Measurements from ENCODE around the gene PADI4.

Gene PADI4, protein sequence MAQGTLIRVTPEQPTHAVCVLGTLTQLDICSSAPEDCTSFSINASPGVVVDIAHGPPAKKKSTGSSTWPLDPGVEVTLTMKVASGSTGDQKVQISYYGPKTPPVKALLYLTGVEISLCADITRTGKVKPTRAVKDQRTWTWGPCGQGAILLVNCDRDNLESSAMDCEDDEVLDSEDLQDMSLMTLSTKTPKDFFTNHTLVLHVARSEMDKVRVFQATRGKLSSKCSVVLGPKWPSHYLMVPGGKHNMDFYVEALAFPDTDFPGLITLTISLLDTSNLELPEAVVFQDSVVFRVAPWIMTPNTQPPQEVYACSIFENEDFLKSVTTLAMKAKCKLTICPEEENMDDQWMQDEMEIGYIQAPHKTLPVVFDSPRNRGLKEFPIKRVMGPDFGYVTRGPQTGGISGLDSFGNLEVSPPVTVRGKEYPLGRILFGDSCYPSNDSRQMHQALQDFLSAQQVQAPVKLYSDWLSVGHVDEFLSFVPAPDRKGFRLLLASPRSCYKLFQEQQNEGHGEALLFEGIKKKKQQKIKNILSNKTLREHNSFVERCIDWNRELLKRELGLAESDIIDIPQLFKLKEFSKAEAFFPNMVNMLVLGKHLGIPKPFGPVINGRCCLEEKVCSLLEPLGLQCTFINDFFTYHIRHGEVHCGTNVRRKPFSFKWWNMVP

DNA sequence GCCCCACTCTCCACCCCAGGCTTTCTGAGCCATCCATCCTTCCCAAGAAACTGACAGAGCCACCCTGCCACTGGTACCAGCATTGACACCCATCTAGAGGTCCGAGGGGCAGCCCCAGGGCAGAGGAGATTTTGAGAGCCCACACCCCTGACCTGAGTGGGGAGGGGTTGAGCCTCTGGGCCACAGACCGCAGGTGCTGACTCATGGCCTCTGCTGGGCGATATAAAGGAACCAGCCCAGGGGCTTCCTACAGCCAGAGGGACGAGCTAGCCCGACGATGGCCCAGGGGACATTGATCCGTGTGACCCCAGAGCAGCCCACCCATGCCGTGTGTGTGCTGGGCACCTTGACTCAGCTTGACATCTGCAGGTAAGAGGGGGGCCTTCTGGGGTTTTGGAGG is at the start of gene PADI4:
PADI4 (plus strand) TSS at position 252 of the 400 bp plus-strand sequence; CDS start at position 278, 26 bp downstream.
- no peak for DNase-seq

DNA sequence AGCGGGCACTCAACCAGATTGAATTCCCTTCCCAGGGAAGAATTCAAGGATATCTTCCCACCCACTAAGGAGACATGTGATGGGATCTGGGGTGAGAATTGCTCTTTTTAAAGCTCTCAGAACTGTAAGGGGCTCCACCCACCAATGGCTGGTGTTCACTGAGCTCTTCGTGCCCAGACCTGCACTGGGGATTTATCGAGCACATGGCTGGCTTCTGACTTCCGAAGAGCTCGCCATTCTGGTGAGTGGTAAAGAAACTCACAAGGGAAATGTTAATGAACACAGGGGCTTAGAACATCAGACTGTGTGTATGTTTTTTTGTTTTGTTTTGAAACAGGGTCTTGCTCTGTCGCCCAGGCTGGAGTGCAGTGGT is 49.3 kb upstream of the PADI4 start:
- no peak for DNase-seq

DNA sequence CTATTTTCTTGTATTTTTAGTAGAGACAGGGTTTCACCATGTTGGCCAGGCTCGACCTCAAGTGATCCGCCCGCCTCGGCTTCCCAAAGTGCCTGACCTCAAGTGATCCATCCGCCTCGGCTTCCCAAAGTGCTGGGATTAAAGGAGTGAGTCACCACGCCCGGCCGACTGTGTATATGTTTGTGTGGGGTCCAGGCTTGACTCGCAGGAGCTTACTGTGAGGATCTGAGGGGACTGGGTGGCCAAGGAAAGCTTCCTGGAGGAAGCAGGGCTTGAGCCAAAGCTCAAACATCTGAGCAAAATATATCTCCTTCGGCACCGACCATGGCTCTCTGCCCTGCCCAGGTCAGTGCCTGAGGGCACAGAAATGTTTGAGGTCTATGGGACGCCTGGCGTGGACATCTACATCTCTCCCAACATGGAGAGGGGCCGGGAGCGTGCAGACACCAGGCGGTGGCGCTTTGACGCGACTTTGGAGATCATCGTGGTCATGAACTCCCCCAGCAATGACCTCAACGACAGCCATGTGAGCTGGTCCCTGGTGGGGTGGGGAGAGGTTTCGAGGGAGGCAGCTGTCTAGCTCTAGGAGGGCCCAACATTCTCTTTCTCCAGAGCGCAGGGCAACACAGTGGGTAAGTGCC is 48.6 kb upstream of the PADI4 start:
- no peak for DNase-seq

DNA sequence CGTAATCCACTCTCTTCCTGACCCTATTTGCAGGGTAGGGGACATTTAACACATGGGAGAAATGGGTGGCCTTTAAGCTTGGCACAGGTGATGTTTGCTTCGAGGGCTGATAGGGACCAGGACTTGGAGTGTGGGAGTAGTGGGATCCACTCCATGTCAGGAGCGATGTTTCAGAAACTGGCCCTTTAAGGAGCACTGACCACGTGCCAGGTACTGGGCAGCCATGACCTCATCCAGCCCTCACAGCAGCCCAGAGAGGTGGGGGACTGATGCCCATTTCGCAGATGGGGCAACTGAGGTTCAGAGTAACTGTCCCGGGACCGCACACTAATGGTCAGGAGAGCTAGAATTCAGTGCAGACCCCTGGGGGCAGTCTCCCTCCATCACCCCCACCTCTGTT is 47.7 kb upstream of the PADI4 start:
- DNase-seq: no peak

DNA sequence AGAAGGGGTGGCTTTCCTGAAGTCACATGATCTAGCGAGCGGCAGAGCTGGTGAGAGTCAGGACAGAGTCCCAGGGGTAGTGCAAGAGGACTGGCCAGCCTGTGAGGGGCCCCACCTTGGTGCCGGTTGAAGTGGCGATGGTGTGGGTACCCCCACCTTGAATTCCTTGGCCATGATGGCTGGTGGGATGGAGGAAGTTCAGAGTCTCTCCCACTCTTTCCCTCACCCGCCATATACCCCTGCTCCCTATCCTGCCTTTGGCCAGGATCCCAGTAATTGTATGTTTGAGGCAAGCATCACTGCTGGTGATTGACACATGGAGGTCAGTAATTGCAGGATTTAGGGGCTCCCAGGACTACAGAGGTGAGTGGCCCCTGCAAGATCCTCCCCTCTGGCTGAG is 47.3 kb upstream of the PADI4 start:
- DNase-seq: no peak

DNA sequence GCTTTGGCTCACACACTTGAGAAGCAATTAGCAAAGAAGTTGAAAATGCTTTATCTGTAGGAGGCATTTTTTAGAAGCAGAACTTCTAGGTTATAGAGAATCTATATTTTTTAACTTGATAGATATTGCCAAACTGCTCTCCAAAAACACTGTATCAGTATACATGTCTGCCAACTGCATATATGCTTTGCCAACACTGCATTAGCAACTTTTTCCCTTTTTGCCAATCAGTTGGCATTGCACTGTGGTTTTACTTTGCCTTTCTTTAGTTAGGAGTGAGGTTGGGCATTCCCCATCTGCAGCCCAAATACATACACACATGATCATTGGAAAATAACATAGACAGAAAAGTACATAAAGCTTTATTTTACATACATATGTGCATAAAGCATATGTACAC is 44.1 kb upstream of the PADI4 start:
- no peak for DNase-seq

DNA sequence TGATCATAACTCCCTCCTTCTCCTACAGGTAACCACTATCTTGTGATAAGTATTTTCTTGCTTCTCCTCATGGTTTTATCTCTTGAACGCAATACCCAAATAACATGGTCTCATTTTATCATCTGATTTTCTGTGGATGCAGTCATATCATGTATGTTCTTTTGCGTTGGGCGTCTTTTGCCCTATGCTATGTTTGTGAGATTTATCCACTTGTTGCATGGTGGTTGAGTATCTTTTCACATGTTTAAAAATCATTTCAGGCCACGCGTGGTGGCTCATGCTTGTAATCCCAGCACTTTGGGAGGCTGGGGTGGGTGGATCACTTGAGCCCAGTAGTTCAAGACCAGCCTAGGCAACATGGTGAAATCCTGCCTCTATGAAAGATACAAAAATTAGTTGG is 43.5 kb upstream of the PADI4 start:
- no peak for DNase-seq

DNA sequence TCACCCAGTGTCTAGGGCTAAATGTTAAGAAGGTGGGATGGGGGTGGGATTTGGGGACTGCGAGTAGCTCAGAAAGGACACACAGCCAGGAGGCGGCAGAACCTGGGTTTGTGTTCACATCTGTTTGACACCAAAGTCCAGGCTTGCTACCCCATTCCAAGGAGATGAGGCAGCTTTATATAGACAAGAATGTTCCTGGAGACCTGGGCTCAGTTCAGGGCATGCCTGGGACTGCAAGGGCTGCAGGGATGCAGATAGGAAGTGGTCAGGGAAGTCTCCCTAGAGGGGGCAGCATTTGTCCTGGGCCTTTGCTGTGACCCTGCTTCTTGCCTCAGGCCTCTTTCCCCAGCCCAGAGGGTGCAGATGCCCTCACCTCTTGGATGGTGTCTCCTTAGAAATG is 42.8 kb upstream of the PADI4 start:
- DNase-seq: no peak

DNA sequence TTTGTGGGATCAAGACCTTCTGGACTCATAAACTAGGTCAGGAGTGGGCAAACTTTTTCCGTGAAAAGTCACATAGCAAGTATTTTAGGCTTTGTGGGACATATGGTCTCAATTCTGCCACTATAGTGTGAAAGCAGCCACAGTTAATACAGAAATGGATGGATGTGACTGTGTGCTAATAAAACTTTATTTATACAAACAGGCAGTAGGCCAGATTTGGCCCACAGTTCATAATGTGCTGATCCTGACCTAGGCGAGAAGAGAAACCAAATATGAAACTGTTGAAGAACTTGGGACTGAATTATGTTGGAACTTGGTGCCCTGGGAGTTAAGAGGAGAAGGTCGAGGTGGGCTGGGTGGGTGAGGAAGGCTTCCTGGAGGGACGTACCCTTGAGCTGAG is 42.0 kb upstream of the PADI4 start:
- DNase-seq: no peak

DNA sequence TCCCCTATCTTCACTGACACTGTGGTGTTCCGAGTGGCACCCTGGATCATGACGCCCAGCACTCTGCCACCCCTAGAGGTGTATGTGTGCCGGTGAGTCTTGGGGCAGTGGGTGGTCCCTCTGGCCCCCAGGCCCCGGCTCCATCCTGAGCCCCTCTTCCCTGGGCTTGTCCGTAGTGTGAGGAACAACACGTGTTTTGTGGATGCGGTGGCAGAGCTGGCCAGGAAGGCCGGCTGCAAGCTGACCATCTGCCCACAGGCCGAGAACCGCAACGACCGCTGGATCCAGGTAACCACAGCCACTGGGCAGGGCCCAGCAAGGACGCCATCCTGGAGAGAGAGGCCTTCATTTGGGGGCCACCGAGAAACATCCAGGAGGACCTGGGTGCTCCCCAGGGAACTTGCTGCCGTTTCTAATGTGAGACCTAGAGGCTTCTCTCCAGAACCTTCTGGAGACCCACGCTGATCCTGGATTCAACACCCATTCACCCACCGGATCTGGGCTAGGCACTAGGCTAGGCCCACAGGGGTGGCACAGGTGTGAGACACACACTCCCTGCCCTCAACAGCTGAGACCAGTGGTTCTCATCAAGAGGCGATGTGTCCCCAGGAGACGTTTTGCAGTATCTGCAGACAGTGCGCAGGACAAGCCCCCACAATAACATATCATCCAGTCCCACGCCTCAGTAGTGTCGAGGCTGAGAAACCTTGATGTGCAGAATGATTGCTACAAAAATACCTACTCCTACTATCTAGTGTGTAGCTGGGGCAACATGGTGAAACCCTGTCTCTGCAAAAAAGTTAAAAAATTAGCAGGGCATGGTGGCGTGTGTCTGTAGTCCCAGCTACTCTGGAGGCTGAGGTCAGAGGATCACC is 36.9 kb upstream of the PADI4 start:
- DNase-seq: no peak

DNA sequence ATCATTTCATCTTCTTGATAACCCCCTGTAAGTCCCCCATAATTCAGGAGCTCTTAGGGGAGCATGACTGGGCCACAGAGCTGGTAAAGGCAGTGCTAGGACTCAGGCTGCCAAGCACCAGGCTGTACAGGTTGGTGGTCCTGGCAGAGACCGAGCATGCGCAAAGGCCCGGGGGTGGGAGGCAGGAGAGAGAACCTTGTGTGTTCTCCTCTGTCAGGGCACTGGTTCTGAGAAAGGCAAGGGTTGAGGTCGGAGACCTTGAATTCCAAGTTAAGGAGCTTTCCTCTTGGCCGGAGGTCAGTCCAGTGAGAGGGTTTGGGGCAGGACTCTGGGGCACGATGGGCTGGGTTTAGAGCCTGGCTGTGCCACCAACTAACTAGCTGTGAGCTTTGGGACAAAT is 35.9 kb upstream of the PADI4 start:
- no peak for DNase-seq

DNA sequence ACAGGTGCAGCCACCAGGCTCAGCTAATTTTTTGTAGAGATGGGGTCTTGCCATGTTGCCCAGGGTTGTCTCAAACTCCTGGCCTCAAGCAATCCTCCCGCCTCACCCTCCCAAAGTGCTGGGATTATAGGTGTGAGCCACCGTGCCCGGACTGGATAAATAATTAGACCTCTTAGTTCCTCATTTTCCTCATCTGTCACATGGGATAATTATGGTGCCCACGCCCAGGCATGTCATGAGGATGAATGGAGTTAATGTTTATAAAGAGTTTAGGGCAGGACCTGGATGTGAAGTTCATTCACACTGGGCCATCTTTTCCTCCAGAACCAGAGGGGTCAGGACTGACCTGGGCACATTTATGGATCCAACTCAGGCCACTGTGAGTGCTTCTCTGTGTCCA is 35.4 kb upstream of the PADI4 start:
- DNase-seq: no peak

DNA sequence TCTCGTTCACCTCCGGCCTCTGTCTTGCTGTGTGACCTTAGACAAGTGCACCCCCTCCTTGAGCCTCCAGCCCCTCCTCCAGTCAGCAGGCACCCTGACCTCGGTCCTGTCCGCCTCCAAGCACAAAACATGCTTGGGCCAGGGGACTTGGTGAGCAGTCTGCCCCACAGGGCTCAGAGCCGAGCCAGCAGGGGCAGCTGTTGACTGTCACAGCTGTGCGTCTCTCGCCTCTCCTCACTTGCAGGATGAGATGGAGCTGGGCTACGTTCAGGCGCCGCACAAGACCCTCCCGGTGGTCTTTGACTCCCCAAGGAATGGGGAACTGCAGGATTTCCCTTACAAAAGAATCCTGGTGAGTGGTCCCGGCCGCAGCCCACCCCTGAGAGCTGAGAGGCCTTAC is 34.9 kb upstream of the PADI4 start:
- no peak for DNase-seq

DNA sequence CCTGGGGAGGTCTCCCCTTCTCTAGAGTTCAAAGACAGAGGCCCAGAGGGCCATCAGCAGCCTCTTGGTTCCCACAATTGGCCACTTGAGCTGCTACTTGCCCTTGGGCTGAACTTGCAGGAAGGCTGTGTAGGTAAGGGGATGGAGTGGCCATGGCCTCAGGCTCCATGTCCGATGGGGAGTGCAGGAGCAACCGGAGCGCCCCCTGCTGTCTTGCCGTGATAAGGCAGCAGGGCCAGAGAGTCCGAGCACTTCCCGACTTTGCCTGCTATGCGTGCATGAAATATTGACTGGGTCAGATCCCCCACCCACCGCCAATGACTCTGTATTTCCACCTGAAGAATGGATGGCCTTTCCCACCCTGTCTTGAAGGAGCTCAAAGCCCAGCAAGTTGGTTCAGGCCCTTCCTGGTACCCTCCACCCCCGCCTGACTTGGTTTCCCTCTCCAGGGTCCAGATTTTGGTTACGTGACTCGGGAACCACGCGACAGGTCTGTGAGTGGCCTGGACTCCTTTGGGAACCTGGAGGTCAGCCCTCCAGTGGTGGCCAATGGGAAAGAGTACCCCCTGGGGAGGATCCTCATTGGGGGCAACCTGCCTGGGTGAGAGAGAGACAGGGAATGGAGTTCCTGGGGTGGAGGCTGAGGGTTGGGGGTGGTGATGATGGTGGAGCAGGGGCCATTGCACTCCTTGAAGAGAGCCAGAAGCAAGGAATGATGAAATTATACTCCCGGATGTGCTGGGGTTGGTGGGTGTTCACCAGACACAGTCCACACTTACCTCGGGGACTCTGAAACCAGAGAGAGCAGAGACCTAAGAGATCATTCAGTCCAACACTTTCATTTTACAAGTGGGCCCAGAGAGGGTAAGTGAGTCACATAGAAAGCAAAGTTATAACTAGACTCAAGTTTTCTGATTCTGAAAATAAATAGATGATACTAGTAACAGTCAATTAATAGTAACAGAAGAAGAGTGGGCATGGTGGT is 33.5 kb upstream of the PADI4 start:
- DNase-seq: no peak

DNA sequence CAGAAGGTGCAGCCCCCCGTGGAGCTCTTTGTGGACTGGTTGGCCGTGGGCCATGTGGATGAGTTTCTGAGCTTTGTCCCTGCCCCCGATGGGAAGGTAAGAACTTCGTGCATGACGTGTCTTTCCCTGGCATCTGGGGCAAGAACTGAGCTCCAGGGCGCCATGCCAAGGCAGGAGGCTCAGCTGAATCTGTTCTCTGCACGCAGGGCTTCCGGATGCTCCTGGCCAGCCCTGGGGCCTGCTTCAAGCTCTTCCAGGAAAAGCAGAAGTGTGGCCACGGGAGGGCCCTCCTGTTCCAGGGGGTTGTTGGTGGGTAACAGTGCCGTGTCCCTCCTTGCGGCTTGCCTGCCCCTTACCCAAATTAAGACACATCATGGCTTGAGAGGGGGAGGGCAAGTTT is 31.4 kb upstream of the PADI4 start:
- peak; percentile 37 for DNase-seq

DNA sequence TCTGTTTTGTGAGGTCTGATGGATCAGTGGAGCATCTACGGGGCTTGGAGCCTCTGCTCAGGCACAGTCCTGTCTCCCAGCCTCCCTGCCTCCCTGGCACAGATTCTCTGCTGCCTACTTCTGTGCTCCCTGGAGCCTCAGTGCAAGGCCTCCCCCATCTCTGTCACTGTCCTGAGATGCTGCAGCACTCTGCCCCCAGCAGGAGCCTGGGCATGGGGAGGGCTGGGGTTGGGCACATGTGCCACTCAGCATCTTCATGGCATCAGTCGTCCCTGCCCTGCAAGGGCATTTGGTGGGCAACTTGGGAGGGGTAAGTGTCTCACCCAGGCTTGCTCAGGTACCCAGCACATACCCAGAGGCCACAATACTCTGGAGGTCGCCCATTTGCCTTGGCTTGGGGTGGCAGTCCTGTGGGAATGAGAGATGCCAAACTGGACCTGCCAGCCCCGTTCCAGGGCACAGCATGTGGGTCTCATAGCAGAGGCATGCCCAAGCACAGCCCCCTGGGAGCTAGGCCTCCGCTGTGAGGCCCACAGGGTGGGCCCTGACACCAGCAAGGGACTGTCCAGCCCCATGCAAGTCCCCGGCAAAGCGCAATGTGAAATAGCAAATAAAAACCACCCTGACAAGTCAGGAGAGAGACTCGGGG is 30.4 kb upstream of the PADI4 start:
- peak; percentile 23 for DNase-seq

DNA sequence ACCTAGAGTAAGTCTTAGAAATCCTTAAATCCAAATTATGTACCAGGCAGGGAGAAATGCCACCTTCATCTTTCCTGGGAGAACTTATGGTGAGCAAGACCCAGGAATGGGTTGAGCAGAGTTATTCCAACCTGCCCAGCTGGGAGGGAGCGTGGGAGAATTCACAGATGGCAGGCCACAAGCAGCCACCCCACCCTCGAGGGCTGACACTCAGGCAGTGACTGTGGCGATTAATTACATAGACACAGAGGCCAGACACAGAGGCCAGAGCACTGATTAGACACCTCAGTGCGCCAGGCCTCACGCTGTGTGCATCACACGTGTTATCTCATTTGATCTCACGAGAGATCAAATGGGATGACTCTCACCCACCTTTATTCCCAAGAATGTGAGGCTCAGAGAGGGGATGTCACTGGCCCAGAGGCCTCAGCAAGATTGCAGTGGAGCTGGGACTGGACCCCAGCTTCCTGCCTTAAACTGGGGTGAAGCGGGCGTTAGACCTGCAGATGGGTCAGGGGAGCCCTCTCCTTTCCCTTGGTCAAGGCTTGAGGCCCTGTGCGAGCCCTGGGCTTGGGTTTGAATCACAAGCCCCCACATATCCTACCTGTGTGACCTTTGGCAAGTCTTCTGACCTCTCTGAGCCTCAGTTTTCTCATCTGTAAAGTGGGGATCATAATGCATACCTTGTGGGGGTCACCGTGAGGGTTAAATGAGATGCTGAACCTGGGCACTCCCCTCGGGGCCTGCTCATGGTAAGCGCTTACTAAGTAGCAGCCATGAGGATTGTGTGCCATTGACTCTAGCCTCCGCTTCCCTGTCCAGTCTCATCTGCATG is 28.8 kb upstream of the PADI4 start:
- DNase-seq: peak; percentile 11

DNA sequence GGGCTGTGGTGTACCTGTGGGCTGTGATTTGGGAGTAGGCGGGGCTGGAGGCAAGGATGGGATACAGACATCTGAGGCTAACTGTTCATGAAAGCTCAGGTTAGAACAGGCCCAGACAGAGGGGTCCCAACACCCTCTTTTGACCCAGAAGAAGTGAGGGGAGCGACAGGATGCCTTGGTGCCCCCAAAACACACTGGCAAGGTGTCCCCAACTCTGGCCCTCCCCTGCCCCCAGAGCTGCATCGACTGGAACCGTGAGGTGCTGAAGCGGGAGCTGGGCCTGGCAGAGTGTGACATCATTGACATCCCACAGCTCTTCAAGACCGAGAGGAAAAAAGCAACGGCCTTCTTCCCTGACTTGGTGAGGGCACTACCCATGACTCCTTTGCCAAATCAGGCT is 27.6 kb upstream of the PADI4 start:
- peak; percentile 16 for DNase-seq

DNA sequence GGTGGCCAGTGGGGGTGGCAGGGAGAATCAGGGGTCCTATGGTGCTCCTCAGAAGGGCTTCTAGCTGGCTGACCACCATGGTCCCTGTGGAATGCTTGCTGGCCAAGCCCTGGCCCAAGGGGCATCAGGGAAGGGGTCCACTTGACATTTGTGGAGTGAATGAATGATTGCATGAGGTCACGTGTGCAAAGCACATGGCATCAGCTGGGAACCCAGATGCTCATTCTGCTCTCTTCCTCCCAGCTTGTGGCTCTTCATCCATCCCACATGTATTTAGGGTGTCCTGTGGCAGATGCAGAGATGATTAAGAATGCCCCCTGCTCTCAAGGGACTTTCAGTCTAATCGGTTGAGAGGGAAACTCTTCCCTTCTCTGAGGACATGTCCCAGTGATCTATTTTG is 27.1 kb upstream of the PADI4 start:
- peak; percentile 24 for DNase-seq

DNA sequence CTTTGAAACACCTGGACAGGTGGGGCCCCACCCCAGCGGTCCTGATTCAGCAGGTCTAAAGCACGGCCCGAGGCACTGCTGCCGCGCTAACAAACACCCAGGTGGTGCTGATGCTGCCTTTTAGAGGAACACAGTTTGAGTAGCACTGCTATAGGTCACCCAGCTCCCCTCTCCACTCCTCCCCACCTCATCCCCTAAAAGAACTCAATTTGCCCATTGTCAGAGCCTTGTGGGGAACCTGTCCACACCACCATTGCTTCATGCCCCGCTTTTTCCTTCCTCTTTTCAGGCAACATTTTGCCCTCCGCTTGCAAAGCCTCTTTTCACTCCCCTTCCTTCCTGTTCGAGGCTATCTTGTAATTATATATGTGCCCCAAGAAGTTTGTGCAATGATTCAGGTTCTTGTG is 26.2 kb upstream of the PADI4 start:
- DNase-seq: no peak
